Left hindlimb (tissue), 1 donor: Measurements from ENCODE around the gene MMP1.

Experiments
- DNase-seq: peaks from one replicate; pipeline ENCODE4 v3.0.0-alpha.2; 2018

The MMP1 gene

DNA sequence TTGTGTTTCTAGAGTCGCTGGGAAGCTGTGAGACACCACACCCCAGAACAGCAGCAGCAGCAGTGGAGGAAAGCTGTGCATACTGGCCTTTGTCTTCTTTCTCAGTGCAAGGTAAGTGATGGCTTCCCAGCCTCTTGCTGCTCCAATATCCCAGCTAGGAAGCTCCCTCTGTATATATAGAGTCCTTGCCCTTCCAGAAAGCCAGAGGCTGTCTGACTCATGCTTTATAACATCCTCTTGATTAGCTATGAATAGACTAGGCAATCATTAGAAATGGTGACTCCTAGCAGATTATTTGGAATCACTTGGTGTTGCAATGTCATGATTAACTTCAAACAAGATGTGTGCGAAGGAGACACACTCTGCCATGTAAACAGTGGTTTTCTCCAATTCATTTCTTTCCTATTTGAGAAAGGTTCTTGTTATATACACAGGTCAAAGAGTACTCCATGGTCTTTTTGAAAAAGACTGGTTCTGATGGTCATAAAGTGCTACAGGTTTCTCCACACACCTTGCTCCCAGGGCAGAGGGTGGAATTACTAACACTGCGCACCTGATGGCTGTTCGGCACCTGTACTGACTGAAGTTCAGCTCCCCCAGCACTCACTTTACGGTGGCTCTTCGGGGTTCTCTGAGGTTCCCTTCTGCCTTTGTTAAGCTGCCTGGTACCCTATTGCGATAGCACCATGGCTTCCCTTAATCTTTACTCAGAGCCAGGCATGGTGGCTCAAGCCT is at the start of gene MMP1:
Gene MMP1 (minus strand): TSS at position 149 of the 735 bp plus-strand sequence. CDS start 68 bp downstream, at position 81.
- no peak for DNase-seq

DNA sequence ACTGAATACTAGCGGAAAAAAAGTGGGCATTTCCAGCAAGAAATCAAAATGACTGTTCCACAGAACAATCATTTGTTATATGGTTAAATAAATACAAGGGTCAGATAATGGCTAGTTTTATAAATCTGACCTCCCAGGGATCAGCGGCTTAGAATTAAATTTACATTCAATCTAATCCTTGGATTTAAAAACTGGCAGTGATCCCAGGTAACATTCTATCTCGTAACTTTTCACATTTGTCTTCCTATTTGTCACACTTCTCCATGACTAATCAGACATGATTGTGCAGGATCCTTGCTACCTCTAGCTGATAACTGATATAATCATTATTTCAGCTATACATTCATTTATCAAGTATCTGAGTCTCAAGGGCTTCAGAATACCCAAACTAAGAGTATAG is 48.3 kb upstream of the MMP1 start:
- DNase-seq: no peak

DNA sequence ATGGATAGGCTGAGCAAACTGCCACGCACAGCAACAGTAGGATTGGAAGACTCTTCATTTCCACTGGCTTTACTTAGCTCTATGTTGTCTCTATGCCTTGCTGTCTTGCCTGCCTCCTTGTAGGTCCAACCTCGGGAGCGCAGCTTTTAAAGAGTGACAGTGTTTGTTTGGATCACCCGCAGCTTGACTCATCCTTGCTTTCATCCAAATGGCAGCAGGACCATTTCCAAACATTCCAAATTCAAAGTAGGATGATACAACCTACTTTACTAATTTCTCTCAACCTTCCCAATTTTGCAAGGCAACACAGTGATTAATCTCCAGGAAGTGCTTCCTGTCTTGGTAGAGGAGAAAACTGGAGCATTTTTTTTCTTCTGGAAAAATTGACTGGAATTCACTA is 45.5 kb upstream of the MMP1 start, which contains the start of gene MMP3:
Gene MMP3 (minus strand): TSS at position 121 of the 400 bp plus-strand sequence. CDS start 63 bp downstream, at position 58.
- no peak for DNase-seq

DNA sequence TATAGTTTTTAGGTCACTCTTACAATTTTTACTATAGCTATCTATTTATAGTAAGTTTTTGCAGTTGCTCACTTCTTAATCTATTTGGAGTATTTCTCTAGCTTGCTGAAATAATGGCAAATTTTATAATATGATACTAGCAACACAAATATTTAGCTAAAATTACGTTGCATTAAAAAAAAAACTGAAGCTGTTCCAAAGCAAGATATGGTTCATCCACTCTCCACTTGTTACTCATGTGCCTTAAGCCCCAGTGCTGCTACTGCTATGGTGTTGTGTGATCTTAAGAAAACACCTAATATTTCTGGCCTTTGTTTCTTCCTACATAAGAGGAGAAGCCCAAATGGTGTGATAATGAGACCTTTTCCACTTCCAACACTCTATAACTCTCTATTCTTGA is 45.0 kb upstream of the MMP1 start:
- DNase-seq: no peak

DNA sequence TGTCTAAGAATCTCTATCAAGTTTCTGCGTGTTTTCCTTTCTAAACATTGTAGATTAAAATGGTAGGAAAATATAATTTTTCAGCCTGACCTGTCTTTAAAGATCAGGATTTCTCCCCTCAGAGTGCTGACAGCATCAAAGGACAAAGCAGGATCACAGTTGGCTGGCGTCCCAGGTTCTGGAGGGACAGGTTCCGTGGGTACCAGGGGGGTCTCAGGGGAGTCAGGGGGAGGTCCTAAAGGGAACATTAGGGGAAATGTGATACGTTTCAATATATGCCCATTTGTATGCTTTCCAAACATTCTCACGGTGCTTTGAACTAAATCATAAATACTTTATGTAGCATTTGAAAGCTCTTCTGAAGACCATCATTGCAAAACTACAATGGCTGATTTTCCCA is 42.1 kb upstream of the MMP1 start:
- no peak for DNase-seq

DNA sequence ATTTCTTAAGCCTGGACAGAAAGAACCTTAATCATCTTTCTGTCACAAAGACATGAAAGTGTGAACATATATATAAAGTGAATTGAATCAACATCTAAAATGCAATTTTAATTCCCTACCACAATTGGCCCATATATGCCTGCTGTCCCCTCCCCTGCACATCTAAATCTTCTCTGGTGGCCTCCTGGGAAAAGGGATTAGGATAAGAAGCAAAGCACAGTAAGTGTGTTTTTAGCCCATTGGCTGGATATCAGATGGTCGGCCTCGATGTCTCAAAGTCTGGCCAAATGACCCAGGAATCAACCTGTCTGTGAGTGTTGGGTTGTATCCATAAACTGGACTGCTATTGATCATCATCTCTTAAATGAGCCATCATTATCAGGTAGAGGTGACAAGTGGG is 39.7 kb upstream of the MMP1 start:
- DNase-seq: no peak

DNA sequence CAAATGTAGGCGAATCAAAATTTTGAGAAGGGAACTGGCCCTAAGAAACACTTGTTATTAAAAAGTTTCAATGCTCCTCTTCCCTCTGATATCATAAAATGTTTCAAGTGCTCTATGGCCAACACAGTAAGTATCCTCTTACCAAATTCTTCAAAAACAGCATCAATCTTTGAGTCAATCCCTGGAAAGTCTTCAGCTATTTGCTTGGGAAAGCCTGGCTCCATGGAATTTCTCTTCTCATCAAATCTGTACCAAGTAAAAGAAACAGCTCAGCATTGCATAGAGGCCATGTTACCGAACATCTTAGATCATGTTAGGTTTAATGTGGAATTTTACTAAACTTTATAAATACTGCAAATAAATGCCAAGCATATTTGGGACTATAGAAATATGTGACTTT is 39.2 kb upstream of the MMP1 start:
- no peak for DNase-seq

DNA sequence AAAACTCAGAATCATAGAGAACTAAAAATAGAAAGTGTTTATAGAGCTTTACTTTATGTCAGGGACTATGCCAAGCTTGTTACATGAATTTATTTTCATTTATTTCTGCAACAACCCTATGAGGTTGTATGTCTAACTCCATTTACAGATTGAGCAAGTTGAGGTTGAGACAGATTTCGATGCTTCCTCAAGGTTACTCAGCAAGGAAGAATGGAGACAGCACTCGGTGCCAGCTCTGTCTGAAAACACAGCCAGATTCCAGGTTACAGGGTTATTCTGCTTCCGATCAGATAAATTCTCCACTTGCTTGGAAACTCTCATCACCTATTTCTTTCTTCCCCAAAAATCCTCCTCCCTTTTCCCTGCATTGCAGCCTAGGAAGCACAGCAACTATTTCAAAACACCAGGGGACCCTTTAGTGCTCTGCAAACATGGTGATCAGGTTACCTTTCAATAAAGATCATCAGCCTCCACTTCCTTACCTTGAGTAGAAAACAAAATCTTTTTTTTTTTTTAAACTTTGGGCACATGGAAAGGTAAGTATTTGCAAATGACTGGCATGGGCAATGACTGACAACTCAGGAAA is 38.4 kb upstream of the MMP1 start:
- no peak for DNase-seq

DNA sequence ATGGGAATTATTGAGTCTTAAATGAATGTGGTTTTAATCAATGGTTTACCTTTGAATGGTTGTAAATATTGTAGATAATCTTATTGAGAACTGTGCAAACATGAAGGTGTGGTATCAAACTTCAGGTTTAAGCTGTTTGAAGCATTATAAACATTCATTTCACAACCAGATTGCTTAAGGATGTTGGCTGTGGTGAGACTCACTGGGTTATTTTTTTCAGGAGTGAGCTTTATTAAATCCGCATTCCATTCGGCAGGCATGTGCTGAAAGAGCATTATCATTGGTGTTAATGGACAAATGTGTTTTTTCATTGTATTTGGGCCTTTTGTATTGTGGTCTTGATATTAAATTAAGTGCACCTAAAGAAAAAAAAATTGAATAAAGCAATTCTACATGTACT is 35.8 kb upstream of the MMP1 start:
- no peak for DNase-seq

DNA sequence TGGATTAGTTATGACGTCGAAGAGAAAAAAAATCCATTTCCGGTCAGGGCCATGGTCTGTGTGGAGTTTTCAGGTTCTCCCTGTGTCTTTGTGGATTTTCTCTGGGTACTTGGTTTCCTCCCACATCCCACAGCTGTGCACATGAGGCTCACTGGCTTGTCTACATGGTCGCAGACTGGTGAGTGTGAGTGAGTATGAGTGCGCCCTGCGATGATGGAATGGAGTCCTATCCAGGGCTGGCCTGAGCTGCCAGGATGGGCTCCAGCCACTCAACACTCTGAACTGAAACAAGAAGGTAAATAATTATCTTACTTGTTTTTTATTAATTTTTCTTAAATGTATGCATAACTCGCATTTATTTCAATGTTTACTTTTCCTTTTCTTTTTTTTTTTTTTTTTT is 34.7 kb upstream of the MMP1 start:
- DNase-seq: no peak

DNA sequence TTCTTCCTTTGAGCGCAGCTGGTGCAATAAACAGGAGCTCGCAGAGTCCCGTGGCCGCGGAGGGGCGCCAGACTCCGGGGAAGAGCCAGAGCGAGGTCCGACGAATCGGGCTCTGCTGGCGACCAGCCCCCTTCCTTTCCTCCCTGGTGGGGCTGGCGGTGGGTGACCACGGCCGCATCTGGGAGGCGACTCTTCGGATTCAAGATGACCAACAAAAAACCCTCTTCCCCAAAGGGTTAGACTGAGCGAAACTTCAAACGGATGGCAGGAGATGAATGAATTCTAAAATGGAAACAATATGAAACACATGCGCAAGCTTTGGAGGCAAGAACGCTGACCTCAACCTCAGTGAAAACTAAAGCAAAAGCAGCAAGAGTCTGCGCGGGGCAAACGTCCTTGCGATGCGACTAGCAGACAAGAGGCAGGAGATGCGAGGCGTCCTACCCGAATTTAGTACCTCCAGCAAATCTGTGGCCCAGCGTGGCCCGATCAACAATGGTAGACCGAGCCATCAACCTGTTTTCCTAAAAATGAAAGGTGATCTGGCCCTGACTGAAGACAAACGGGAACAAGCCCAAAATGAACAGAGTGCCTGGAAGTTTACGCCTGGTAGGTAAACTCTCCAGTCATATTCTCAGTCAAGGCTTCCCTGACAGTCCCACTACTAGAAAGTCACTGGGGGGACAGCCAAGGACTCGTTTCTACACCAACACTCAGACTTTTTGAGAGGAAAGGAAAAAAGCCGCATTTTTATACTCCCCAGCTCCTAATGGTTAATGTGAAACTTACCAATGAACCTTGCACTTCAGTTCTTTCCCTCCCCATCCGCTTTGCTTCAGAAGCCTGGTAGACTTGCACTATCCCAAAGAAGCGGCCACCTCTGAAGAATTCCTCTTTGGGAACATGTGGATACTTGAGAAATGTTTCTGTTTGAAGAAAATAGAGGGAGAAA is 33.8 kb upstream of the MMP1 start:
- DNase-seq: peak; percentile 80

DNA sequence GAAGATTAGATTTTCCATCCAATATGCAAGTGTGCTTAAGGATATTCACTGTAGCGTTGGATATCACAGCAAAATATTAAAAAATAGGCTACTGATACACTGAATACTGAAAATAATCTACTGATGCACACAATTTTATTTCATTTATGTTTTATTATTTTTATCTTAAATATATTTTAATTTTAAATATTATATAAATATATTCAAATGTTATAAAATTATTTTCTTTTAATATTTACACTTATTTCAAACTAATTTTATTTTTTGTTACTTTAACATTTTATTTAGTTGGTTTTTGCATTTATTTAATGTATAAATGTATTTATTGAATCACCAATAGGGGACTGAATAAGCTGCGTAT is 33.1 kb upstream of the MMP1 start:
- DNase-seq: no peak

DNA sequence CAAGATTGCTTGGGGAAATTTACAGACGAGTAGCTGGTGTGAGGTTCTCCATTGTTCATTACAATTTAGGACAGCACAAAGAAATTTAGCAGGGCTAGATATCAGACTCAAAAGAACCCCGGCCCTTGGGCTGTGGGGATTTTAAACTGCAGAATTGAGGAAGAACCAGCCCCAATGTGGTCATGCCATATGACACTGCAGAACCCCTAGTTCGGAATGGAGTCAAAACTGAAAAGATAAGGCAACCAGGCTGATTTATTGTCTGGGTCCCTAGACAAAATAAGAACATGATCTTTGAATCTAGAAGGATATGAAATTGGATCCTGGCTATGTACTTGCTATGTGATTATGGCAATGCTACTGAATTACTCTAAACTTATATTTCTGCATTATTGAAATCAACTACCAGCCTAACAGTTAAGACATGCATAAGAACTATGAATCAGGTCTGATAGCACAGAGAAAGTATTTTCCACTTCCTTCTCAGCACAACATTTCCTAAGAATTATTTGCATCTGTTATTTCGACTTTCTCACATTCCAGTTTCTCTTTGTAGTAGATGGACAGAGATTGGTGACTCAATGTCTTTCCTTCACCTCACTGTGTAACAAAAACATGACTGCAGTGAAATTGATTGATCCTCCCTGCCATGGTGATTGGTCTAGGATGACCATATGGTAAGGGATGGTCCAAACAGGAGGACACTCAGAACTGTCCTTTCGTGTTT is 32.2 kb upstream of the MMP1 start:
- no peak for DNase-seq

DNA sequence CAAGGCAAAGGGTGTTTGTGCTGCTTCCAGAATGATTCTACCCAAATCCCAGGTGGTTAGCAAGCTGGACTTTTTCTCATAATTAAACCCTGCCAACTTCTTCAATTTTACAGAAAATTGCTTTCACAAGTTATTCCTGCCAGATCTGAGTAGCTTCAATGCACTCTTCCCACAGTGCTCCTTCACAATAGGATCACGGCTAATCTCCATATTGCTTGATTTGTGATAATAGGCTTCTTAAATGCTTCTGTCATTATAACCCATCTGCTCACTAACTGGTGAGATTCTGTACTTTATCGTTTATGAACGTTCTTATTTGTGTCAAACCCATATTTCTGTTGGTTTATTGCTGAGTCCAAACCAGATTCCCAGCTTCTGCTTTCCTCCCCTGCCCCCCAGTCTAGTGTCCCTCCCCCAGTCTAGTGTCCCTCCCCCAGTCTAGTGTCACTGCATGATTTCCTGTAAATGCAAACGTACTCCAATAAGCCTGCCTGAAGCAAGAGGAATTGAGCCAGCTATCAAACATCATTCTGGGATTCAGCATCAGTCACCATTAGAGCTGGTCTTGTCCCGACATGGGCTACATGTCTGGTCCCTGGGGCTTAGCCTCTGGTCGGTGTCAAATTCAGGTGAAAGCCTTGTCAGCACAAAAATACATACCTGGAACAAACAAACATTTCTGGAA is 31.5 kb upstream of the MMP1 start:
- DNase-seq: no peak

DNA sequence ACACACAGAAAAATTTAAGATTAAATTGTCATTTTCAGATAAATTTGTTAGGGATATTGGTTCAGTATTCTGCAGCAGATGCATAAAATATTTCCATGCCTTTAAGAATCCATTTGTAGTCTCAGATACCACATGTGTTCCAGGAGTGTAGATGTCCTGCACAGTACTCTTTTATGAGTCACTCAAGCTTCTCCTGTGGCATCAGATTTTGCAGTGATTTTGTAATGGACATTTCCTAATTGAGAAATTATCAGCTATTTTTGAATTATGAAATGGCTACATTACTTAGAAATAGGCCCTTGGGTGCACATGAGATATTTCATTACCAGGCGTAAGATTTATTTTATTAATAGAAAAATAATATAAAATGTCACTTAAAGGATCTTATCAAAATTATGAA is 26.6 kb upstream of the MMP1 start:
- no peak for DNase-seq

DNA sequence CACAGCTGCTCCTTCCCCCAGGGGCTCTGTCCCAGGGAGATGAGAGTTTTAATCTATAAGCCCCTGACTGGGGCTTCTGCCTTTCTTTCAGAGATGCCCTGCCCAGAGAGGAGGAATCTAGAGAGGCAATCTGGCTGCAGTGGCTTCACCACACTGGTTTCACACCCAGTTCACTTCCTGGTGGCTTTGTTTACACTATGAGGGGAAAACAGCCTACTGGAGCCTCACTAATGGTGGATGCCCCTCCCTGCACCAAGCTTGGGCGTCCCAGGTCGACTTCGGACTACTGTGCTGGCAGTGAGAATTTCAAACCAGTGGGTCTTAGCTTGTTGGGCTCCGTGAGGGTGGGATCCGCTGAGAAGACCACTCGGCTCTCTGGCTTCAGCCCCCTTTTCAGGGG is 21.5 kb upstream of the MMP1 start:
- no peak for DNase-seq

DNA sequence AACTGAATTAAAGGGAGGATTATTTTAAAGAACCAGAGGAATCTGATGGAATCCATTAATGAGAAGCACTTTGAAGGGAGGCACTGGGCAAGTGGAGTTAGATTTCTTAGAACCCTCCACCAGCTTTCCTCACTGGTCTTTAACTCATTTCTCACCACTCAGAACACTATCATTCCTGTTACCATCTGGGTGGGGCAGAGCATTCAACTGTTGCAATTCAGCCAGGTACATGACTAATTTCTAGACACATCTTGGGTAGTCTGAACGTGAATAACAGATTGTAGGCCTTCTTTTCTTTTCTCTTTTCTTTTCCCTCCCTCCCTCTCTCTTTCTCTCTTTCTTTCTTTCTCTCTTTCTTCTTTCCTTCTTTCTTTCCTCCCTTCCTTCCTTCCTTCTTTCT is 15.5 kb upstream of the MMP1 start:
- no peak for DNase-seq

DNA sequence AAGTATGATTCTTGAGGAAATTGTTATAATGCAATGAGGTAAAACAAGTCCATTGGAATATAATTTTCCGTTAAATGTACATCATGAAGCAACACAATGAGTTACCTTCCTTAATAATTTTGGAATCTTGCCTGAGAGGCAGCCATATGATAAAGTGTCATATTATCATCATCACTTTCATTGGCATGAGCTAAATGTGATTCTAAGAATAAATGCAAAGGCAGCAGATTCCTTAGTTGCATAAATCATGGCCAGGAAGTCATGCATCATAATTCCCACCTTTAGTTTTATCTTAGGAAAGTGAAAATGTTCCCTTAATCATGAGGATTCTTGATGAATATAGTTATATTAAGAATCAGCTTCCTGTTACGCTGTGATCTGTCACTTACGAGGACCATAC is 14.2 kb upstream of the MMP1 start:
- no peak for DNase-seq

DNA sequence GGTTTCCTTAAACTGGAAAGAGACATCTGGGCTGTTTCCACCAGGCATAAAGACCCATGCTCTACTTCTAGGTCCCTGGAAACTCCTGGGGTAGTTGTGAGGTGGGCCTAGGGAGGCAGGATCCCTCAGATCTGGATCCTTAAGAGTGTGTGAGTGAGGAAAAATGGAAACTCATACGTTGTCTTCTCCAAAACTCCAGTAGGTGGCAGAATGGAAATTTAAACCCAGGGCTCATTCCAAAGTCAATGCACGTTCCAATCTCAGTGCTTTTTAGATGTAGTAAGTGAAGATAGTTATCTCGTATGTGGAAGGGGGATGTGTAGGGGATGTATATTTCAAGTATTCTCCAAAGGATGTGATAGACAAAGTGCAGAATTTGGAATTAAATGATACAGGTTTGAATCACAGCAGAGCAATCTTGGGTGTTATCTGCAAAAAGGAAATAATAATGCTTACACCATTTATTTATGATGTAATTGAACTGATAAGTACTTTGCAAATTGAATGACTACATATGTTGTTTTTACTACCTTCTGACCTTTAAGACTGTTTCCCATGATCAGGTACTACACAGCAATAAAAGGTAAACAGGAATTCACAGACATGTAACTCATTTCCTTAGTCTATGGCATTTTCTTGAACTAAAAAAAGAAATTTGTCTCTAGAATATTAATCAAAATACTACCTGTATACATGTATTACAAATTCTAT is 13.1 kb upstream of the MMP1 start:
- DNase-seq: no peak

DNA sequence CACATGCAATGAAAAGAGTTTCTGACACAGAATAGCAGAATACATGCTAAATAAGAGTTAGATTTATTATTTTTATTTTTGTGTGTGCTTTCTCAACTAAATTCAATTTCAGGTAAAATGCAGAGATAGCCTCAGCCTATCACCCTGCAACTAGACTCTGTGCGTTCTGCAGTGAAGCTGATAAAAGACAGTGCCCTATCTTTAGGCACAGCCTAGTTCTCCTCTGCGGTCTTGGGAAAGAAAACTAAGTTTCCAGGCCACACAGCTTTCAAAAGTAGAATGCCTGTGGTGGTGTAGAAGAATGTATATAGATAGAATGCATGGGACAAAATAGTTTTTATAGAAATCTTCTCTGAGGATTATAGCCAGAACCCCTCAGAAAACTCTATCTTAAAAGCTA is 12.0 kb upstream of the MMP1 start:
- DNase-seq: no peak

DNA sequence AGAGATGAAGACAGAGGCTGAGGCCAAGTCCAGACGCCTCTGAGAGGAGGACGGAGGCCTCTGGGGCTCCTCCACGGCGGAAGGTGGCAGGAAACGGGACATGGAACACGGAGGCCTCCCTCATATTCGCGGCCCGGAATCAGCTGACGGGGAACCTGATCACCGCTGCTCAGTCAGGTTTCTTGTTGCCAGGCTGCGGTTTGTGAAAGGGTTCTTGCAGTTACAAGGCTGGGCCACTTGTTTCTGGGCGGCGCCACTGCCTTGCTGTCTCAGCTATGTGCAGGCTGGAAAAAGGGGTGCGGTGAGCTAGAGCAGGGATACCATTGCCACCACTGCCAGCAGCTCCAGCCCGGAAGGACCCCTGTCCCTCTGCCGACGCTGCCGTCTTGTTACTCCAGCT is 10.0 kb upstream of the MMP1 start:
- DNase-seq: no peak

DNA sequence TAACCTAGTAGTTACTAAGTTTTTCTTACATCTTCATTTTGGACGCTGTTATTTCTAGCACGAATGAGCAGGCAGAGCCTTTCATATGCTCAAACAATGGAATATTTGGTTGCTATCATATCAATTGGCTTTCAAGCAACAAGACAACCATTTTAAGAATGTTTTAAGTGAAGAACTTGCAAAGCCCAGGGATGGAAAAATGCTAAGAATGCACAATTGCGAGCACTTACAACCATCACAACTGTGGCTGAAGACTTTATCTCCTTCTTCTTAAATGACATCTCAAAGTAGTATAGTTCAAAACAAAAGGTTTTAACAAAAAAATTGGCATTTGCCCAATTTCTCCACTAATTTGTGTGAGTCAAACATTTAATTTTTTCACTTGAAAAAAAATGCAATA is 8.3 kb upstream of the MMP1 start:
- DNase-seq: no peak
